ENCODE measurements around the gene SDK1. TPM values are rescaled to one million over a fixed set of nuclear protein-coding genes. Genes with fewer than 3 reads are reported as not detected.

The SDK1 gene
- total RNA-seq, 1 experiment from 2014 or later, result 9.3 TPM

- Mint-ChIP-seq H3K4me1 (peaks cover 20% of the 10 kb centered on the region; the same call in 1 of the 2 replicates), H3K36me3 (peaks cover 3% of the 10 kb centered on the region), H3K27me3 (ENCODE audit: low read depth) (no peaks in the 10 kb centered on the region), H3K4me3 (no peak overlapping the region), H3K9me3 (peaks cover 18% of the 10 kb centered on the region), H3K27ac (no peak overlapping the region)
- DNase-seq (ENCODE audit: low spot score) (no peak), ATAC-seq (no peak)
- POLR2A ChIA-PET, result no interaction called here
- TF ChIP-seq, protein P1, sequence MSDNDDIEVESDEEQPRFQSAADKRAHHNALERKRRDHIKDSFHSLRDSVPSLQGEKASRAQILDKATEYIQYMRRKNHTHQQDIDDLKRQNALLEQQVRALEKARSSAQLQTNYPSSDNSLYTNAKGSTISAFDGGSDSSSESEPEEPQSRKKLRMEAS (CRISPR knock-in tag; IDR thresholded peaks at IDR 0.05), result no peak
- TF ChIP-seq ZNF219 (CRISPR knock-in tag; IDR thresholded peaks at IDR 0.05; ENCODE audit: borderline replicate concordance) (no peak), SOX15 (CRISPR knock-in tag; IDR thresholded peaks at IDR 0.05) (no peak), AFF4 (CRISPR knock-in tag; IDR thresholded peaks at IDR 0.05; ENCODE audit: borderline replicate concordance) (no peak), NFE2L1 (CRISPR knock-in tag; IDR thresholded peaks at IDR 0.05) (no peak), GTF2I (CRISPR knock-in tag; conservative IDR thresholded peaks at IDR 0.05) (no peak), CREM (CRISPR knock-in tag; IDR thresholded peaks at IDR 0.05) (no peak), IRF2 (CRISPR knock-in tag; IDR thresholded peaks at IDR 0.05; ENCODE audit: borderline replicate concordance, low read depth) (no peak), PREB (CRISPR knock-in tag; IDR thresholded peaks at IDR 0.05; ENCODE audit: borderline replicate concordance) (no peak), TEAD4 (CRISPR knock-in tag; IDR thresholded peaks at IDR 0.05) (no peak), CBFB (CRISPR knock-in tag; IDR thresholded peaks at IDR 0.05; ENCODE audit: low read depth) (no peak), JAZF1 (CRISPR knock-in tag; IDR thresholded peaks at IDR 0.05) (no peak), HMGA2 (CRISPR knock-in tag; IDR thresholded peaks at IDR 0.05) (no peak), AR (CRISPR knock-in tag; IDR thresholded peaks at IDR 0.05) (no peak), STAT6 (CRISPR knock-in tag; conservative IDR thresholded peaks at IDR 0.05; ENCODE audit: low read depth) (no peak), NR2C2 (CRISPR knock-in tag; IDR thresholded peaks at IDR 0.05) (no peak), ZNF232 (CRISPR knock-in tag; IDR thresholded peaks at IDR 0.05) (no peak), KAT7 (CRISPR knock-in tag; IDR thresholded peaks at IDR 0.05; ENCODE audit: borderline replicate concordance) (no peak), ZNF671 (CRISPR knock-in tag; IDR thresholded peaks at IDR 0.05) (no peak)
- TF ChIP-seq, protein P2, sequence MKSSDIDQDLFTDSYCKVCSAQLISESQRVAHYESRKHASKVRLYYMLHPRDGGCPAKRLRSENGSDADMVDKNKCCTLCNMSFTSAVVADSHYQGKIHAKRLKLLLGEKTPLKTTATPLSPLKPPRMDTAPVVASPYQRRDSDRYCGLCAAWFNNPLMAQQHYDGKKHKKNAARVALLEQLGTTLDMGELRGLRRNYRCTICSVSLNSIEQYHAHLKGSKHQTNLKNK (CRISPR knock-in tag; IDR thresholded peaks at IDR 0.05), result no peak
- CTCF ChIA-PET, result no interaction called here
Observed at GRCh38 chr7:3916146-3916545, 615.1 kb downstream of the SDK1 start.

All from WTC11 (cell line).